ENCODE data around the gene LIN52.

The LIN52 gene

DNA sequence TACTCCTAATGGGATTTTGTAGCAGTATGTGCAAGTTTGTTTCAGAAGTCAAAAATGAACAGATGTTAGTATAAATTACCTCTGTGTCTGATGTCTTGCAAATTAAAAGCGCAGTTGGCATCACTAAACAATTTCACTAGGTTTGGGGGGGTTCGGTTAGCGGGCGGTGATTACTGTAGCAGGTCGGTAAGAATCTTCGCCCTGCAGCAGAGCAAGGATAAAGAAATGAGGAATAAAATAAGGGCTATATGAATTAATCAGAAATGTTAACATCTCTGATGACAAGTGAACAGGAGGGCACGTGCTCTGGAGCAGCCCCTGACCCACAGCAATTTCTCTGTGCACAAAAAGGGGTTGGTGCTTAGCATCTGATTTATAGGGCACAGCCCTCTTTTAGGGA lies 110.9 kb downstream of the LIN52 start:
- no peak for DNase-seq

- no peak for DNase-seq
These were observed 113.9 kb downstream of the LIN52 start for GRCh38 chr14:74198441-74199234.

GRCh38 chr14:74202113-74202512 lies 117.4 kb downstream of the LIN52 start:
- DNase-seq: no peak

DNA sequence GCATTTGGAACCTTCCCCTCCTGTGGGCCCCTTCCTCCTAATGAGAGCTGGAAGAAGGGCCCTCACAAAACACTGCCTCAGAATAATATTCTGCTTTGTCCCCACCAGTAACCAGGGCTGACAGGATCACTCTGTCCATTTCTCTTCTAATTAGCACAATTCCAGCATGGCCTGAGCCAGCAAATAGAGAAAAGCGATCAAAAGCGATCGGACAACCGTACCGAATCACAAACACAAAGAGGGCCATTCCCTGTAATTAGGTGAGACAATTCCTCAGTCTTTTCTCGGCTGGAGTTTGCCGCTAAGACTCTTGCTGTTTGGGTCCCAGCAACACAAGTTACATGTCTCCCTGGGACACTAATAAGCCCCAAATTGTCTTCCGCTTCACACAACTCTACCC lies 118.9 kb downstream of the LIN52 start:
- DNase-seq: no peak

DNA sequence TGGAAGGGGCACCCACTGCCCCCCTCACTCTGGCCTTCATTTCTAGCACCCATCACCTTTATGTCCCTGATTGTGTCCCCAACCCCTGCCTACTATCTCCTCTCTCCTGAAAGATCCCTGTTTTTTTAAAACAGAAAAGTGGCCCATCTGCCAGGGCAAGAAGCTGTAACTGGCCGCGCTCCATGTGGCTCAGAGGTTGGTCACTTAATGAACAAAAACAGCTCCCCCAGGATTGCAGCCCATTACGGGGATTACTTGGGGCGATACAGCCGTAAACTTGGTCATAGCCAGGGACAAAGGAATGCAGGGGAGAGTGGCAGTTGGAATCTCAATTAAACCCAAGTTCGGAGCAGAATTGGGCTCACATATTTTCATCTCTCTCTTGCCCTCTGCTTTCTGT lies 119.7 kb downstream of the LIN52 start:
- DNase-seq: no peak

- DNase-seq: no peak
These were observed 121.1 kb downstream of the LIN52 start for GRCh38 chr14:74205882-74206281.

DNA sequence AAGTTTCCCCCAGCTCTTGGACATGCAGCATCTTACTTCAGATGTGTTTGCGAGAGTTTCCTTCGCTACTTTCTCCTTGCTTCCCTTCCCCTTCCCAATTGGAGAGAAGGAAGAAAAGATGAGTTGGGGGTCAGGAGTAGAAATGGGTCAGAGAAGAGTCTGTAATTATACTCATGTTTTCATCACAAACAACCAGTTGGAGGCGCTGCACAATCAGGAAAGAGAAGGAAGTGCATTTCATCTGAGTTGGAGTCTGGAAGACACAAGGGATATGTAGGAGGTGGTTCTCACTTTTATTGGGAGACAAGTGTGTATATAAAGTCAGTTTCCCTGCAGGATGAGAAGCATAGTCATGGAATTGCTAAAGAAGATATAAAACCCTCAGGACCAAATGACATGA lies 123.2 kb downstream of the LIN52 start:
- no peak for DNase-seq

DNA sequence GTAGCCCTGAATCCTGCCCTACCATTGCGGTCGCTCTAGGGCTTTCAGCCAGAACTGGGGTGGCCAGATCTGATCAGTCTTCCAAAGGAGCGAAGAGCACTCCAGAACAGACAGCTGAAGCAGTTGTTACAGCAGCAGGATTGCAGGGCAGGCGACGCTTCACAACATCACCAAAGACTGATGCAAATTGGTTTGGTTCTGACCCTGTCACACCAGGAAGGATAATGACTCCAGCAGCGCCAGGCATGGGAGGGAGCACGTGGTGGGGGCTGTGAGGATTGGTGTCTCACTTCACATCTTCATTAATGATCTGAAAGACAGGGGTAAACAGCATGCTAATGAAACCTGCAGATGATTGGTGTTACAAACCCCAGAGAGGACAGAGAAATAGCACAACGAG lies 123.9 kb downstream of the LIN52 start:
- DNase-seq: no peak

DNA sequence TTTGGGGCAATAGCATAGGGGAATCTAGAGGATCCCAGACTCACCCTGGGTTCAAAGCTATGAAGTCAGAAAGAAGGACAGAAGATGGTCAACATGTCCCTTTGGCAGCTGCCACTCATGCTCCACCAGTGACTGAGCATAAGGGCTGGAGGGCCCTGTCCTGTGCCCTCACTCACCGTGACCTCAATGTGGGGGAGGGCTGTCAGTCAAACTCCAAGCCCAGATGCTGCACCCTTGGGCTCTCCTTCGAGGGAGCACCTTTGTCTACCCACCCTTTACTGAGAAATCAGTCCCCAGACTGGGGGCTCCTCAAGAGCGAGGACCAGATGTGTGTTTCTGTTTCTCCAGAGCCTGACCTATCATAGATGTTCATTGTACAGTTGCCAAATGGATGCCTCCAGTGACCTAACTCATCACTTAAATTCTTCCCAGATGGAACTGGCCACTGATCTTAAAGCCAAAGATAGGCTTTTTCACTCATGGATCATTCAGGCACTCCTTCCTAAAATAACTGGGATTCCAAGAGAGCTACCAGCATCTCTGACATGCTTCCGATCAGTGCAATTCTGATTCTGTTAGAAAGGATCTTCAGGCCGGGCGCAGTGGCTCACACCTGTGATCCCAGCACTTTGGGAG lies 127.3 kb downstream of the LIN52 start:
- DNase-seq: no peak

DNA sequence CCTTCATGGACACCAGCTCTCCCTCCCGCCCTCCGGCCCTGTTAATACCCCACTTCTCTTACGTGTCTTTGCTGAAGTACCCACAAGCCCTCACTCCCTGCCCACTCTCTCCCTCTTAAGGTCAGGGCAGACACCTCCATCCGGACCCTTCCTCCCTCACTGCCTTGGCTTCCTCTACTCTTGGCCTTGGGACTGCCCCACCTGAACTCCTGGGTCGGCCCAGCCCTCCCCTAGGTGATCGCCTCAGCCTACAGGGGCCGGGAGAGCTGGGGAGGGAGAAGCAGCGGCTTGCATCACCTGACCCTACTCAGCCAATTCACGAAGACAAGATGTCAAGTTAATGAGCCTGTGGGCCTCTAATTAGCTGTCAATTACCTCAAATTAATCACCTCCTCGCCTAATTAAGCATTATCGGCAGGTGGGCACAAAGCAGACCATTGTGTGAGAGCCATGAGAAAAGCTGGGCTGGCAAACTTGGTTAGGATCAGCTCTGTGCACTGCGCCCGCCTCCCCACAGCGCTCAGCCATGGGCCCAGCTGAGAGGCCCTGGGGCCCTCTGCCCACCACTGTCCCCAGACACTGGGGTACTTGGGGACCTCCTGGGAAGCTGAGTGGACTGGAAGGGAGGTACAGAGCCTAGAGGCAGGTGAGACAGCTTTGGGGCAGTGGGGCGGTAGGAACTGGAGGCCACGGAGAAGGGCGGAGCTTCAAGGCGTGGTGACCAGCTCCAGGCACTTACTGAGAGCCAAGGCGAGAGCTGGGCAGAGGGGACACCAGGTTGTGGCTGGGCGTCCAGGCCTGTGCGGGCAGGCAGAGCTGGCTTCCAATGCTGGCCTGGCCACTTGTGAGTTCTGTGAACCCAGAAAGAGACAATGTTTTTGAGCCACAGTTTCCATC lies 129.4 kb downstream of the LIN52 start:
- DNase-seq: no peak

DNA sequence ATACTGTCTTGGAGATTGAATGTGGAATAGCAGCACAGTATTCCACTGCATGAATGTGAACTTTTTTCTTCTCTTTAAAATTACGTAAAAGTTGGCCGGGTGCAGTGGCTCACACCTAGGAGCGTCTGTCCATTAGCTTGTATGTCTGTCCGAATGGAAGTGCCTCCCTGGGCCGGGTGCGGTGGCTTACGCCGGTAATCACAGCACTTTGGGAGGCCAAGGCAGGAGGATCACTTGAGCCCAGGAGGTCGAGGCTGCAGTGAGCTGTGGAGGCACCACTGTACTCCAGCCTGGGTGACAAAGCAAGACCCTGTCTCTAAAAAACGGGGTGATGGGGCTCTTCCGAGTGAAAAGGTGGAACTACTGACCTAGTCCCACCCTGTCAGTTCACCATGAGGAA lies 131.9 kb downstream of the LIN52 start:
- DNase-seq: no peak

- peak; percentile 91 for DNase-seq
These were observed 133.1 kb downstream of the LIN52 start for GRCh38 chr14:74217672-74218448.

DNA sequence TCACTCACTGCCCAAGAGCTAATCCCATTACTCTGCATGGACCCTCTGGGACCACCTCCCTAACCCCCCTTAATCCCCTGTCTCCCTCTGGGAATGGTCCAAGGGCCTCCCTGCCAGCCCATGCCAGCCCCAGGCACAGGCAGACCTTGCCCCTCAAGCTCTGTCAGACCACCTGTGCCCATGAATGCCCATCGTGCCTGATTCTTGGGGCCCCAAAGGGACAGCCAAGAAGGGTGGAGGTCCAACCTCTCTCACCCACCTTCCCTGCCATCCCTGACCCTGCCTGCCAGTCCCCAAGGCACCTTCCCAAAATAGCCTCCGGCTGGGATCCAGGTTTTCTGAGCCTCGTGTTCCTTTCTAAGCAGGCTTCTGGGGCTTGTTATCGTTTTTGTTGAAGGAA lies 133.7 kb downstream of the LIN52 start:
- no peak for DNase-seq

GRCh38 chr14:74219277-74220205 lies 134.8 kb downstream of the LIN52 start:
- no peak for DNase-seq

DNA sequence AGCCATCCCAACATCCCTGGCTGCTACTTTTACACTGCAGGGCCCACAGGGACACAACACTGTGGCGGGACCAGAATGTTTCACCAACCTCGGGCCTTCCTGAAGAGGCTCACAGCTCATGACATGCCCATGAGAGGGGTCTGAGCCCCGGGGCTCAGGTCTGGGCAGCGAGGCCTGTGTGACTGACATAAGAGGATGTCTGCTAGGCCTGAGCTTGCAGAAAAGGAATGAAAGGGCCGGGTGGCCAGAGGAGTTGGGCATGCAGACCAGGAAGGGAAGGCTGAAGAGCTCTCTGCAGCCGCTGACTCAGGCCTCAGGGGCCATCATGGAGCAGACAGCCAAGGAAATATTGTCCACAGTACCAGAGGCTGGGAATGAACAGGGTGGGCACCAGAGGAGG lies 136.2 kb downstream of the LIN52 start:
- DNase-seq: no peak

GRCh38 chr14:74221741-74222140 lies 137.0 kb downstream of the LIN52 start:
- DNase-seq: no peak

DNA sequence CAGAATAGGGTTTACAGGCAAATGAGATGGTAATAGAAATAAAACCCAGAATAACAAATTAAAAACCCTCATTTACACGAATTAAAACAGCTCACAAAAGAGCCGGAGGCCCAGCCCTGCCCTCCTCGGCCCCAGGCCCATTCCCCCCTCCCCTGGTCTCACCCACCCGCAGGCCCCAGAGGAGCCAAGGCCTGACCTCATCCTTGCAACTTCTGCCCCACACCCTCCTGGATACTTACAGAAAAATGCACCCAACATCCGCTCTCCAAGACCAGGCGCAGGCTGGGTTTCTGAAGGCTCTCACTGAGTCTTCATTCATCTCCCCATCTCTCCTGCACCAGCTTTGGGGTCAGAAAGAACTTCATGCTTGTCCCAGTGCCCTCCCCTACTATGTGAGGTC lies 138.3 kb downstream of the LIN52 start:
- no peak for DNase-seq

GRCh38 chr14:74231784-74232183 lies 147.0 kb downstream of the LIN52 start:
- DNase-seq: no peak

DNA sequence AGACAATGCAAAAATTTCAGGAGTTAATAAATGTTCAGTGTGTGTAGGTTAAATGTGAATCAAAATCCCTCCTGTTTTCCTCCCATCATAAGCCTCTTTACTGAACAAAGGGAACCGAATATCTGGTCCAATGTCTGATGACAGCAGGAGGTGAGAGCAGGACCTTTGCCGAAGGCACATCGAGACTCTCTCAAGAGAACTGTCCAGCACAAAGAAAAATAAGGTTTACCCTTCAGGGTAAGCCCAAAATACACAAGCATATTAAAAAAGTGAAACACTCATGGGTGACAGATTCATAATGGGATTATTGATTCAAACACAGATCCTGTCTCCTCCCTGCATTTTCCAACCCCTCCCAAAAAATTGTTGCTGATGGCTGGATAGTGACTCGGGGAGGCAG lies 150.3 kb downstream of the LIN52 start:
- no peak for DNase-seq

DNA sequence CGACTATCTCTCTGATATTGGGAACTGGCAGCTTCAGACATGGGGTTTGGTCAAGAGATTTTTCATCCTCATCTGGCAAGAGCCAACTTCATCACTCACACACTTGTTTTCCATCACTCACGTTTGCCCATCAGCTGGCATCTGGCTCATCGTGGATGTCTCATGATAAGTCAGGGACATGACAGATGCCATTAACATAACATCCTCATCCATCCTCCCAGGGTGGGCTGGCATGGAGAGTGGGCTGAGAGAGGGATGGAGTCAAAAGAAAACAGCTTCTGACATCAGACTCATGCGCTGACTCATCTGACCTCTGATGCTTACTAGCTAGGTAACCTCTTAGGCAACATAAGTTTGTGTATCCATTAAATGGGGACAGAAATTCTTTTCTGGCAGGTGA lies 152.7 kb downstream of the LIN52 start:
- no peak for DNase-seq

- DNase-seq: no peak
These were observed 154.5 kb downstream of the LIN52 start, which contains the start of gene VSX2 for GRCh38 chr14:74238974-74239847. Gene VSX2, plus strand, starts transcription at chr14:74239449. Its CDS starts 113 bp downstream, at chr14:74239562.

Measured in activated effector memory CD4-positive, alpha-beta T cell treated with anti-CD3 and anti-CD28 coated beads, Interleukin-2, amount 50 U/mL, for 16 hours (primary cell).